ENCODE data around the gene GLT8D2.

Gene GLT8D2

DNA sequence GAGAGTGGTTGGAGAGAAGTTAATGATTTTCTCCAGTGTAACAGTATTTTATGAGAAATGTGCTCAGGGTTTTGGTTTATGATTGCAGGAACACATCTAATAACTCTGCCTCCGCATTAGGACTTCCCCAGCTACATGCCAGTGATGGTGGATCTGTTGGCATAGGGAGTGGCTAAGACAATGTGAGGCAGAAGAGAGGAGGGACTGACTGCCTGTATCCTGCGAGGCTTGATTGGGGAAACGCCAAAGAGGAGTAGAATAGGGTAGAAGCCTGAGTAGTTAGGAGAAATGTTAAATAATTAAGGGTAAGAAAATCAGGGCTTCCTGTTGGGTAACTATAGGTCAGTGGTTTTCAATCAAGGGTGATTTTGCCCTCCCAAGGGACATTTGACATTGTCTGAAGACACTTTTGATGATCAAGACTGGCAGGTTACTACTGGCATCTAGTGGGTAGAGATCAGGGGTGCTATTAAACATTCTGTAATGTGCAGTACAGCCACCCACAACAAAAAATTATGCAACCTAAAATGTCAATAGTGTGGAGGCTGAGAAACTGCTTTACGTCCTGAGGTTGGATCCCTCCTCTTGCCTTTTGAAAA is 71.5 kb downstream of the GLT8D2 start:
- Histone ChIP-seq H3K36me3 (ENCODE audit: low read length) (peaks cover 22% of the 10 kb centered on the region), H3K4me3 (ENCODE audit: insufficient read depth, low read length, poor library complexity, severe bottlenecking) (no peak overlapping the region), H4K20me1 (ENCODE audit: low read depth, low read length) (0 out of 2 replicates have a peak, but pooled peaks cover 5% of the 10 kb centered on the region), H3K27me3 (ENCODE audit: low read length) (no peaks in the 10 kb centered on the region), H3K27ac (ENCODE audit: low read depth, low read length) (no peak overlapping the region), H2AFZ (ENCODE audit: low read depth, low read length, severe bottlenecking) (no peak overlapping the region), H3K79me2 (ENCODE audit: insufficient read depth, low read length) (peaks cover 50% of the 10 kb centered on the region), H3K4me2 (ENCODE audit: low read depth, low read length, poor library complexity, severe bottlenecking) (no peak overlapping the region), H3F3A (ENCODE audit: insufficient read depth) (0 out of 2 replicates have a peak, but pooled peaks cover 3% of the 10 kb centered on the region), H3K9me2 (replicated peaks; ENCODE audit: insufficient read depth, low read length) (no peaks in the 10 kb centered on the region), H3K9me3 (ENCODE audit: insufficient read depth, low read length) (no peaks in the 10 kb centered on the region), H3K9ac (ENCODE audit: low read length) (no peak overlapping the region)
- no peak for TF ChIP-seq EZH2phosphoT487 (conservative IDR thresholded peaks at IDR 0.05; ENCODE audit: low read length)
- TF ChIP-seq, protein P1, sequence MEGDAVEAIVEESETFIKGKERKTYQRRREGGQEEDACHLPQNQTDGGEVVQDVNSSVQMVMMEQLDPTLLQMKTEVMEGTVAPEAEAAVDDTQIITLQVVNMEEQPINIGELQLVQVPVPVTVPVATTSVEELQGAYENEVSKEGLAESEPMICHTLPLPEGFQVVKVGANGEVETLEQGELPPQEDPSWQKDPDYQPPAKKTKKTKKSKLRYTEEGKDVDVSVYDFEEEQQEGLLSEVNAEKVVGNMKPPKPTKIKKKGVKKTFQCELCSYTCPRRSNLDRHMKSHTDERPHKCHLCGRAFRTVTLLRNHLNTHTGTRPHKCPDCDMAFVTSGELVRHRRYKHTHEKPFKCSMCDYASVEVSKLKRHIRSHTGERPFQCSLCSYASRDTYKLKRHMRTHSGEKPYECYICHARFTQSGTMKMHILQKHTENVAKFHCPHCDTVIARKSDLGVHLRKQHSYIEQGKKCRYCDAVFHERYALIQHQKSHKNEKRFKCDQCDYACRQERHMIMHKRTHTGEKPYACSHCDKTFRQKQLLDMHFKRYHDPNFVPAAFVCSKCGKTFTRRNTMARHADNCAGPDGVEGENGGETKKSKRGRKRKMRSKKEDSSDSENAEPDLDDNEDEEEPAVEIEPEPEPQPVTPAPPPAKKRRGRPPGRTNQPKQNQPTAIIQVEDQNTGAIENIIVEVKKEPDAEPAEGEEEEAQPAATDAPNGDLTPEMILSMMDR (IDR thresholded peaks at IDR 0.05; ENCODE audit: insufficient read depth, low read length, poor library complexity, severe bottlenecking), result no peak

GRCh38 chr12:103975368-103975767 is 74.6 kb downstream of the GLT8D2 start:
- H3K9ac ChIP-seq (ENCODE audit: low read length), result no peak overlapping the region
- TF ChIP-seq, protein P1 (IDR thresholded peaks at IDR 0.05; ENCODE audit: insufficient read depth, low read length, poor library complexity, severe bottlenecking), result no peak
- TF ChIP-seq EZH2phosphoT487 (conservative IDR thresholded peaks at IDR 0.05; ENCODE audit: low read length), result no peak
- no peaks in the 10 kb centered on the region for H3K9me2 ChIP-seq (replicated peaks; ENCODE audit: insufficient read depth, low read length)
- no peak overlapping the region for H3K4me3 ChIP-seq (ENCODE audit: insufficient read depth, low read length, poor library complexity, severe bottlenecking)
- H3K4me2 ChIP-seq (ENCODE audit: low read depth, low read length, poor library complexity, severe bottlenecking), result no peak overlapping the region
- H3K36me3 ChIP-seq (ENCODE audit: low read length), result peaks cover 7% of the 10 kb centered on the region
- H3F3A ChIP-seq (ENCODE audit: insufficient read depth), result no peaks in the 10 kb centered on the region
- H2AFZ ChIP-seq (ENCODE audit: low read depth, low read length, severe bottlenecking), result no peak overlapping the region
- no peaks in the 10 kb centered on the region for H3K9me3 ChIP-seq (ENCODE audit: insufficient read depth, low read length)
- H3K27ac ChIP-seq (ENCODE audit: low read depth, low read length), result no peak overlapping the region
- H4K20me1 ChIP-seq (ENCODE audit: low read depth, low read length), result peaks cover 19% of the 10 kb centered on the region
- H3K79me2 ChIP-seq (ENCODE audit: insufficient read depth, low read length), result peaks cover 72% of the 10 kb centered on the region
- H3K27me3 ChIP-seq (ENCODE audit: low read length), result no peaks in the 10 kb centered on the region

DNA sequence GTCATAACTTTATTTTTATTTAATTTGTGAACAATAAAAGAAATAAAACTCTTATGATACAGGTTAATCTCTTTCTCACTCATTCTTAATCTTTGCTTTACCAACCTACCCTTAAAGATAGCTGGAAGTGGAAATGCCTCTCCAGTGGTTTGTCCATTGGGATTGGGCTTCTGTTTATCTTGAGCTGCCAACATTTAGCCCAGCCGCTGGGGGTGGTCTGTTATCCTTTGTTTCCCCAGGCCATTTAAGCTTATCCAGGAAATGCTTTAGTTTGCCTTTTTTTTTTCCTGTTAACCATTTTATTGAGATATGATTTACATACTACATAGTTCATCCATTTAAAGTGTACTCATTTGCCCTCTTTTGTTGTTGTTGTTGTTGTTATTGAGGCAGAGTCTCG is 76.1 kb downstream of the GLT8D2 start:
- Histone ChIP-seq H3K9me3 (ENCODE audit: insufficient read depth, low read length) (no peaks in the 10 kb centered on the region), H3K4me2 (ENCODE audit: low read depth, low read length, poor library complexity, severe bottlenecking) (no peak overlapping the region), H3K9me2 (replicated peaks; ENCODE audit: insufficient read depth, low read length) (no peaks in the 10 kb centered on the region), H3K36me3 (ENCODE audit: low read length) (peaks cover 6% of the 10 kb centered on the region; the same call in 1 of the 2 replicates), H3K27ac (ENCODE audit: low read depth, low read length) (no peak overlapping the region), H3K4me3 (ENCODE audit: insufficient read depth, low read length, poor library complexity, severe bottlenecking) (no peak overlapping the region), H4K20me1 (ENCODE audit: low read depth, low read length) (peaks cover 19% of the 10 kb centered on the region), H3F3A (ENCODE audit: insufficient read depth) (no peaks in the 10 kb centered on the region), H2AFZ (ENCODE audit: low read depth, low read length, severe bottlenecking) (no peak overlapping the region), H3K79me2 (ENCODE audit: insufficient read depth, low read length) (peaks cover 87% of the 10 kb centered on the region), H3K9ac (ENCODE audit: low read length) (no peak overlapping the region), H3K27me3 (ENCODE audit: low read length) (no peaks in the 10 kb centered on the region)
- TF ChIP-seq, protein P1 (IDR thresholded peaks at IDR 0.05; ENCODE audit: insufficient read depth, low read length, poor library complexity, severe bottlenecking), result no peak
- TF ChIP-seq EZH2phosphoT487 (conservative IDR thresholded peaks at IDR 0.05; ENCODE audit: low read length), result no peak
